Measurements from ENCODE around the gene MRRF.
"Not testable (repeated sequence)": the region's sequence is repeated elsewhere in the genome, so short reads cannot be mapped to it uniquely, and the experiment has no call there.

The MRRF gene

GRCh38 chr9:122277285-122277897, 12.7 kb downstream of the MRRF start:
- DNase-seq (ENCODE audit: low read depth): no peak

- no peak for DNase-seq (ENCODE audit: low read depth)
Measured at GRCh38 chr9:122281368-122281767, 16.7 kb downstream of the MRRF start.

- DNase-seq (ENCODE audit: low read depth): no peak
Measured at GRCh38 chr9:122286764-122287163, 22.1 kb downstream of the MRRF start.

DNA sequence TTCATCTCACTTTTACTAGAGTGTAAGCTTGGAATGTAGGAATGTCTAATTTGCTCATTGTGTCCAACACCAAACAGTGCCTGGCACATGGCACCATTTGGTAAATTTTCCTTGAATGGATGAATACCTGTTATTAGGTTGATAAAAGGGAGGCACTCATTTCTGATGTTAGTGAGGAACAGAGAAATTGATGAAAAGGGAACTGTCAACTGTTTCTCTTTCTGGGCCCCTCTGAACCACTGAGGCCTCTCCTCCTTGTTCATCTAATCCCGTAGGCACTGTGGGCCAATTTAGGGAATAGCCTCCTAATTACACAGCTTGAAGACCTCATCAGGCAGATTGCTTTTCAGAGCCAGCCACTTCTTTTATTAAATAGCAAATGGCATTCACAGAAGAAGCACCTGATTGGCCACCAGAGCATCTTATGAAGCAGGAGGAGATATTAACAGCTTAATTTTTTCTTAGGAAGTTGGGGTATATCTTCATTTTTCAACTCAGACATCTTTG, 22.6 kb downstream of the MRRF start:
- no peak for DNase-seq (ENCODE audit: low read depth)

DNA sequence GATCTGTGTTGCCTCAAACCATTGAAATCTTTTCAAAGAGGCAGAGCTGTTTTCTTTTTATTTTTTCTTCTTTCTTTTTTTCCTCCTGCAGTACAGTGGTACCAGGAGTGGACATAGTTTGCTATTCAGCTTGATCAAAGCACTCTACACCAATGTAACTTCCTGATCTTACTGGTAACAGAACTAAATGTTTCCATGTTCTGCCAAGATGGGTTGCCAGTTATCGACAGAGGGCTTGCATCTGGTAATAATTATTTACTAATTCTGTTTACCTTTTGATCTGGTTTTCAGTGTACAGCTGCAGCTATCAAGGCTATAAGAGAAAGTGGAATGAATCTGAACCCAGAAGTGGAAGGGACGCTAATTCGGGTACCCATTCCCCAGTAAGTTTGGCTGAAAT, 26.8 kb downstream of the MRRF start:
- no peak for DNase-seq (ENCODE audit: low read depth)

DNA sequence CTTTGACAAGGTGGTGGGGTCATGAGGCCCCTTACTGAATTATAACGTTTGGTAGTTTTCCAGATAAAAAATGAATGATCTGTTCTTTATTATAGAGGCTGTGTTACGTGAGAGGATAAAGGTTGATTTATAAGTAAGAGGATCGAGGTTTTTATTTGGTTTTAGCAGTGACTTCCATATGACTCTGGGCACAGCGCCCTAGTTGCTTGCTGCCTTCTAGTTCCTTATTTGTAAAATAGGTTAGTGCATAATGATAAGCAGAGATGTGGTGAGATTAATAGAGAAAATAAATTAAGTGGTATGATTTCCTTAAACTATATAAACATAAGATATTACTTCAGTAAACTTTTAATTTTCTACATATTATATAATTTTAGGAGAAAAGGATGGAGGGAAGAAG, 29.8 kb downstream of the MRRF start:
- DNase-seq (ENCODE audit: low read depth): no peak

DNA sequence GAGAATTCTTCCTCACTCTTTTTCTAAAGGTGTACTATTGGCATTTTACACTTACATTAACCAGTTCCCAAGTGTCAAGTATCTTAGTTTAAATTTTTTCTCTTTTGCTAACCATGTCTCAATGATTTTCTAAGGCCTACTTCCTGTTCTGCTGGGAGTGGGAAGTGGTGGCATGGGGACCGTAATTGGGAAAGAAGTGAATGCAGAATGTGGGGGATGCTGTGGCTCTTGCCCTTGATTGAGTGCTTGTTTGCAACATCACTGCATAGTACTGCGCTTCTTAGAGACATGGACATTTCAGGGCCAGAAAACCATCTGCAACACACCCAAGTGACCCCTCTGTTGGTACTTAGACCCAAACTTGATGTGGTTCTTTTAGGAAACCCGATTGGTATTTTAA, 32.8 kb downstream of the MRRF start:
- DNase-seq (ENCODE audit: low read depth): no peak

DNA sequence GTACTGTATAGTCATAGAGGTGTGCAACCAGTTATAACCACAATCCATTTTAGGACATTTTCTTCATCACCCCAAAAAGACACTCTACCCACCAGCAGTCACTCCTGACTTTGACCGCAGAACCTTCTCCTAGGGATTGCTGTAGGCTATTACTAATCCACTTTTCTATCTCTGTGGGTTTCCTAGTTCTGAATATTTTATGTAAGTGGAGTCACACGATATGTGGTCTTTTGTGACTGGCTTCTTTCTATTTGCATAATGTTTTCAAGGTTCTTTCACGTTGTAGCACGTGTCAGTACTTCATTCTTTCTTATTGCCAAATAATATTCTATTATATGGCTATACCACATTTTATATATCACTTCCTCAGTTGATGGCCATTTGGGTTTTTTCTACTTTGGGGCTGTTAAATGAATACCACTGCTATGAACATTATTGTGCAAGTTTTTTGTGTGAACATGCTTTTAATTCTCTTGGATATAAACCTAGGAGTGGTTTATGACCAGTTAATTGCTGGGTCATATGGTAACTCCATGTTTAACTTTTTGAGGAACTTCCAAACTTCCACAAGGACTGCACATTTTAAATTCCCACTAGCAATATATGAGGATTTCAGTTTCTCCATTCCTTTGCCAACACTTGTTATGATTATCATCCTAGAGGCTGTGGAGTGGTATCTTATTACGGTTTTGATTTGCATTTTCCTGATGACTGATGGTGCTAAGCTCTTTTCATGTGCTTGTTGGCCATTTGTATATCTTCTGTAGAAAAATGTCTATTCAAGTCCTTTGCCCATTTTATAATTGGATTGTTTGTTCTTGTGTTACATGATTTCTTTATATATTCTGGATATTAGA, 37.8 kb downstream of the MRRF start:
- DNase-seq (ENCODE audit: low read depth): no peak

DNA sequence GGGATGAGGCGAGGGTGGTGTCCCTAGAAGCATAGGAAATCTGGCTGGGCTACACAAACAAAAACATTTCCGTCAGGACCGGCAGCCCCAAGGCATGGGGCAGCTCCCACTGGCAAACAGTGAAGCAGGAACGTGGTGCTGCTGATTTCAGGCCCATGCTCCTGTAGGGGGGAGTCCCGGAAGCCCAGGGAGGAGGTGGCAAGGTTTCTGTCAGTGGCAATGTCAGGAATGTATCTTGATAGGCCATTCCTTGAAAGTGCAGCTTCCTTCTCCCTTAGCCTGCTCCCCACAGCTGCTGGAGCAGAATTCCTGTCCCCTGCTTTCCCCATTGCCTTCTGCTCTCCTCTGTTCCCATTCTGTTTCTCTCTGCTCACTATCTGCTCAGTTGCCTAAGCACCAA, 42.4 kb downstream of the MRRF start:
- DNase-seq (ENCODE audit: low read depth): no peak

DNA sequence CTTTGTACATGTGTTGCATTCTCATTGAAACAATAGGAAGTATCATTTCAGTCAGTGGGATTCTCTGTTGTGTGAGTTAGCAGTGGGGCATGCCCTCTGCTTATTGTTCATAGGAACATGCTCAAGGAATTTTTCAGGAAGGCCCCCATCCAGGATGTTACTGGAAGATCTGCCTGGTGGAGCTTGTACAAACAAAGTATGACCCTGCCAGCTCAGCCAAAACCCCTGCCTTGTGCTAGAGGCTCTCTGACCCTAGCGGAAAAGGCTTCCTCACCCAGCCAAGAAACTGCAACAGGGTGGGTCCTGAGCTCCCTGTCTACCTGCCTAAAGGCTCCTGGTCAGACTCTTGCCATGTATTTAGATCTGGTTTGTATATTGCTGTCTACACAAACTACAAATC, 43.2 kb downstream of the MRRF start:
- no peak for DNase-seq (ENCODE audit: low read depth)

DNA sequence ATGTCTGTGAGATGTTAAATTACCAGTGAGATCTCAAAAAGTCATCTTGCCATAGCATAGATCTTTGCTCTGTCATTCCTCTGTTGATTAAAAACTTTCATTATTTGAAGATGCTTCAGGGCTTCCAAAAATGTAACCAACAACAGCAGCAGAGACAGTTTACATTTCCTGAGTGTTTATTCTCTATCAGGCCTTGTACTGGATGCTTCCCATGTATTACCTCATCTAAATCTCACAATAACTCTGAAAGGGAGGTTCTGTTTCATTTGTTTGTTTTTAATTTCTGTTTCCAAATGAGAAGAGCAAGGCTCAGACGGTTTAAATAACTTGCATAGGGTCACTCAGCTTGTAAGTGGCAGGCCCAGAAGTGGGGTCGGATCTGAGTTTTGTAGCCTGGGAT, 45.2 kb downstream of the MRRF start:
- DNase-seq (ENCODE audit: low read depth): no peak

- DNase-seq (ENCODE audit: low read depth): no peak
Measured at GRCh38 chr9:122314165-122314564, 49.5 kb downstream of the MRRF start.

- DNase-seq (ENCODE audit: low read depth): no peak
Measured at GRCh38 chr9:122315534-122315933, 50.9 kb downstream of the MRRF start.

DNA sequence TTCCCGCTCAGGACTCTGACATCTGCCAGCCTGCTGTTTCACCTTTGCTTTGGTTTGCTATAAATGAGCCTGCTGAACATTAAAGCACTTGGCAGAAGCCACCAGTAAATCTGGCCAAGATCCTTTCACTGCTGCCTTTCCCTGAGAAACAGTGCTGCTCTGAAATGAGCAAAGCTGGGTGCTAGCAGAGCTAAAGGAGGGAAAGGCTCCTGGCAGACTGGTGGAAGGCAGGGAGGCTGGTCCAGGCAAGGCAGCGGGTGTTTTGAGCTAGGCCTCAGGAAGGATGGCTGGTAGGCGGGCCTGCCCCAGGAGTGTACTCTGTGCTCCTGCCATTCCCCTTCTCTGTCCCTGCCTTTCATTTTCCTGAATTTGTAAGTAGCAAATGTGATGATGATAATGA, 53.6 kb downstream of the MRRF start:
- no peak for DNase-seq (ENCODE audit: low read depth)

DNA sequence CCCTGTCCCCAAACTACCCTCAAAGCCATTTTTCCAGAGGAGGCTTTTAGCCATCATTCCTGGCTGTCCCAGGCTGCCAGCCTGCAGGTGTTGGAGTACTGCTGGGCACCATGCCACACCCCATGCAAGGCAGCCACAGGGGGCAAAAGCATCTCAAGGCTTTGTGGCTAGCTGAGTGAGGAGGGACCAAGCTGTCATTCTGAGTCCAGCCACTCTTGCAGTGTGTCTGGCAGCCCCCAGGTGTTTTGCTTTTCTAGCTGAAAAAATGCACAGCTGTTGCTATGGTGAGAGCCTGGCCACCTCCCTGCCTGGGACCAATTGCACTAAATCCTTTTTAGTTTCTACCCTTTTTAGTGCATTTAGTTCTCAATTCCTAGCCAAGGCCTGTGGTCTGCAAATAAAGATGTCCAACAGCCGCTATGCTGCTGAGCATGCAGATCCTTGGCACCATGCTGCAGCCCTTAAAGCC, 55.8 kb downstream of the MRRF start:
- DNase-seq (ENCODE audit: low read depth): no peak

GRCh38 chr9:122322553-122322952, 57.9 kb downstream of the MRRF start:
- DNase-seq (ENCODE audit: low read depth): no peak

GRCh38 chr9:122324665-122325064, 60.0 kb downstream of the MRRF start:
- not testable (repeated sequence) for DNase-seq (ENCODE audit: low read depth)

- DNase-seq (ENCODE audit: low read depth): peak; percentile 9
Measured at GRCh38 chr9:122325124-122325523, 60.4 kb downstream of the MRRF start.

- DNase-seq (ENCODE audit: low read depth): no peak
Measured at GRCh38 chr9:122327175-122327574, 62.5 kb downstream of the MRRF start.

DNA sequence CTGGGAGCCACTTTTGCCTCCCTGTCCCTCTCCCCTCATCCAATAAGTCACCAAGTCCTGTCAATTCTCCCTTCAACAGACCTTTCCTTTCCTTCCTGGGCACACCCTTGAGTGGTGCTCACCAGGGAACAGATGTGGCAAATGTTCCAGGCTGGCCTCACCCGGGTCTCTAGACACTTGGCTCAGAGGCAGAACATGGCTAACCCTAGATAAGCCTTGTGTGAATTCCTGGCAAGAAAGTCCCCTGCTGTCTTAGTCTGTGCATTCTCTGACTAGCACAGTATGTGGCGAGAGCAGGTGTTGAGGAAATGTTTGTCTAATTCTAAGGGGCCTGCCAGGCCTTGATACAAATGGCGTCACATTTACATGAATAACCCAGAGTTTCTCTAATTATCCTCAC, 64.9 kb downstream of the MRRF start:
- DNase-seq (ENCODE audit: low read depth): no peak

GRCh38 chr9:122330466-122330865, 65.8 kb downstream of the MRRF start:
- DNase-seq (ENCODE audit: low read depth): peak; percentile 8

DNA sequence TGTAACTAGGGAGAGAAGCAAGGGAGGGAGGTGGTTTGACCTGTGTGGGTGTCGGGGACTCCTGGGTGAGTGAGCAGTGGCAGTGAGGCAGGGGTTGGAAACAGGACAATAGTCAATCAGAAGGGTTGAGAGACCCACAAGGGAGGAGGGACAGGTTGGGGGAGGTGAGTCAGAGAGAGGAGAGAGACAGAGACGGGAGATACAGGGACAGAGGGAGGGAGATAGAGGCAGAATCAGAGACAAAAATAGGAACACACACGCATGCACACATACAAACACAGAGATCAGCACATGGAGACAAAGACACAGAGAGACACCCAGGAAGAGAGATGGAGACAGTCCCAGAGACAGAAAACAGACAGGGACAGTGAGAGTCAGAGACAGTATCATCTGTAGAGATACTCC, 66.8 kb downstream of the MRRF start:
- DNase-seq (ENCODE audit: low read depth): no peak

GRCh38 chr9:122332083-122332482, 67.4 kb downstream of the MRRF start:
- no peak for DNase-seq (ENCODE audit: low read depth)
